Measurements from ENCODE around the gene TFF3. TPM values are rescaled to one million over a fixed set of nuclear protein-coding genes. Genes with fewer than 3 reads are reported as not detected.

TFF3 gene
- total and polyA plus RNA-seq, 2 experiments from 2014 or later, result 1.2 to 3.3 TPM

- no peak for TF ChIP-seq JUNB (IDR thresholded peaks at IDR 0.05; ENCODE audit: unreplicated experiment)
- TF ChIP-seq CREB1 (CRISPR knock-in tag; IDR thresholded peaks at IDR 0.05; ENCODE audit: low read depth), result no peak
- no peak for TF ChIP-seq CTCF (conservative IDR thresholded peaks at IDR 0.05; ENCODE audit: low read depth in 2 of 2)
- TF ChIP-seq ZNF462 (CRISPR knock-in tag; IDR thresholded peaks at IDR 0.05), result no peak
- TF ChIP-seq ZNF114 (CRISPR knock-in tag; IDR thresholded peaks at IDR 0.05), result no peak
- TF ChIP-seq REST (IDR thresholded peaks at IDR 0.05; ENCODE audit: unreplicated experiment), result no peak
- TF ChIP-seq EZH2phosphoT487 (IDR thresholded peaks at IDR 0.05; ENCODE audit: unreplicated experiment), result no peak
- no peak for TF ChIP-seq EZH2 (IDR thresholded peaks at IDR 0.05; ENCODE audit: low read depth, unreplicated experiment)
- no peak for TF ChIP-seq ETS1 (IDR thresholded peaks at IDR 0.05)
- TF ChIP-seq POLR2AphosphoS5 (IDR thresholded peaks at IDR 0.05; ENCODE audit: low read depth), result no peak
- TF ChIP-seq STAT1 (IDR thresholded peaks at IDR 0.05; ENCODE audit: unreplicated experiment), result no peak
- Histone ChIP-seq H4K20me1 (replicated peaks; ENCODE audit: insufficient read depth) (no peaks in the 10 kb centered on the region), H3K9me2 (ENCODE audit: insufficient read depth) (no peaks in the 10 kb centered on the region), H2AFZ (no peak overlapping the region), H3K79me2 (replicated peaks; ENCODE audit: insufficient read depth) (no peaks in the 10 kb centered on the region), H3K4me1 (ENCODE audit: insufficient read depth) (no peaks in the 10 kb centered on the region), H3F3A (replicated peaks; ENCODE audit: low read depth) (no peaks in the 10 kb centered on the region), H3K4me3 (no peak overlapping the region), H3K27me3 (ENCODE audit: insufficient read depth) (no peaks in the 10 kb centered on the region), H3K27ac (ENCODE audit: low read depth) (no peak overlapping the region), H3K4me2 (no peak overlapping the region), H3K36me3 (ENCODE audit: insufficient read depth) (no peaks in the 10 kb centered on the region)
- no peak overlapping the region for H3K4me3 Mint-ChIP-seq
- H3K4me1 Mint-ChIP-seq, result no peaks in the 10 kb centered on the region
- H3K36me3 Mint-ChIP-seq (ENCODE audit: low read depth), result peaks cover 8% of the 10 kb centered on the region
- H3K27ac Mint-ChIP-seq, result no peak overlapping the region
- H3K9me3 Mint-ChIP-seq, result peaks cover 18% of the 10 kb centered on the region
- no peaks in the 10 kb centered on the region for H3K27me3 Mint-ChIP-seq (ENCODE audit: insufficient read depth, low read depth, poor library complexity)
- no peak for DNase-seq (ENCODE audit: low spot score)
- ATAC-seq, result no peak
Observed at GRCh38 chr21:42324896-42325295, 9.7 kb upstream of the TFF3 start.

Data from GM23338 (cell line).